Motor neuron (in vitro differentiated cells): Measurements from ENCODE around the gene CBX2. TPM values are rescaled to one million over a fixed set of nuclear protein-coding genes. Genes with fewer than 3 reads are reported as not detected.

ENCODE experiments used
- ATAC-seq, 8 experiments: fragments of 200-7000 bp; cut with Tn5 transposase; replicated peaks in 6 of 8; 2 replicates each; pipeline ENCODE4 v1.8.0; 2021; ENCODE audit warnings: mild to moderate bottlenecking in 8 of 8, moderate library complexity in 8 of 8
- H3K27ac ChIP-seq, 2 donors: fragments of 250-450 bp; sonication (Bioruptor Pico); 2 replicates each; pipeline ENCODE4 v1.9.0; 2021; ENCODE audit warnings: antibody characterized with exemption in 2 of 2, mild to moderate bottlenecking in 2 of 2, moderate library complexity in 1 of 2
- H3K4me1 ChIP-seq, 2 donors: fragments of 250-450 bp; sonication (Bioruptor Pico); replicated peaks in 1 of 2; 2 replicates each; pipeline ENCODE4 v1.6.1; 2021; ENCODE audit warnings: antibody characterized with exemption in 2 of 2, mild to moderate bottlenecking in 2 of 2, moderate library complexity in 1 of 2
- H3K4me3 ChIP-seq, 5 donors: fragments of 250-450 bp; sonication (Bioruptor Pico); 2 replicates each; pipeline ENCODE4 v1.9.0; 2021; ENCODE audit warnings: antibody characterized with exemption in 5 of 5, mild to moderate bottlenecking in 5 of 5, moderate library complexity in 4 of 5
- WGBS, 10 experiments: fragments of 450-650 bp; shearing (Covaris generic); methylation state at CpG; one replicate each; pipeline ENCODE4 v1.0.0; 2022; 5-methylcytosine and 5-hydroxymethylcytosine counted together
- in situ Hi-C, 9 experiments: fragments of 400-800 bp; cut with MboI; loops; one replicate each; pipeline ENCODE4 v1.15.0; 2021; ENCODE audit warnings: low sequenced_read_pairs in 9 of 9, low pct_unique_long_range_greater_than_20kb in 2 of 9; ENCODE audit not compliant: unreplicated experiment in 9 of 9
- total RNA-seq, 8 experiments: library from RNA; unstranded; fragments of 300-600 nt; gene quantifications; 2 replicates each; pipeline versions ENCODE4 v1.2.3 to v1.2.4, GENCODE V29; 2022

CBX2 gene
- total RNA-seq, 8 experiments from 2014 or later: 3.1 to 42.7 (median 14.9) TPM

DNA sequence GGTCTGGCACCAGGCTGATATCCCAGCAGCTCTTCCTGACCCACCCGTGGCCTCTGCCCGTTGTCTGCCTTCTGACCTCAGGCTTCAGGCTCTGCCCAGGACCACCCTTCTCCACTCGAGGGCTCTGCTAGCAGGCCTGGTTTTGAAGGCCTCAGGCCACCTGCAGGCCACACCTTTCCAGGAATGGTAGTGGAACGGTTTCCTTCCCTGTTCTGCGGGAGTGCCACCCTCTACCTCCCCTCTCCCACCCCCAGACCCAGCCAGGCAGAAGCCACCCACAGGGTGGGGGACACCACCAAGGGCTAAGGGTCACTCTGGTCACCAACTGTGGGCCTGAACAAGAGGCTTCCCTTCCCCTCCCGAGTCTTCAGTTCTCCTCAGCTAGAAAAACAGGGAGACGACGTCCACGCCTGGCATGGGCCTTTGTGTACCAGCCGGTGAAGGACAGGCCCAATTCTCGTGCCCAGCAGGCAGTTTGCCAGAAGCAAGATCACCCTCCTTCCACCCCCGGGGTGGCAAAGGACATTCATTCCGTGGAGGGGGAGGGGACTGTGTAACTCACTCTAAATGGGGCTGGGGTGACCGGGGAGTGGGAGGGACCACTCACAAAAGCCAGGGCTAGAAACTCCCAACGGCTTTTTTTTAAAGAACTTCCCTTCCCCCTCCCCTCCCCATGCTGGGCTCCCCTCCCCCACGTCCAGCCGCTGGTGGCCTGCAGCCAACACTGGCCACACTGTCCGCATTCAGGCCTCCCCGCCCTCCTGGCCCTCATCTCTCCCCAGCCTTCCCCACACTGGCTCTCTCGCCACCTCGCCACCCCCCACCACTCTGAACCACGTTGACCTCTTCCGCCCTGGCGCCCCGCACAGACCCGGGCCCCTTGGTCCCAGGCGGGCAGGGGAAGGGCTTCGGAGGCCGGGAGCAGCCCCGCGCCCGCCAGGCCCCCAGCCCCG lies 53.6 kb downstream of the CBX2 start:
- in situ Hi-C loops: no loop called here
- Histone ChIP-seq H3K4me1 (peaks cover 70 to 79% of the 10 kb centered on the region in 2 donors), H3K27ac (peak overlapping the region; percentile 57 to 87), H3K4me3 (peak overlapping the region; percentile 17 to 84 (median 28))
- ATAC-seq: peak; percentile 5 to 56 (median 42)
- 0 to 100% (median 75%) methylated on average over 1 to 2 of the region's 33 CpGs; no CpG with 5 or more reads in 7 of the 10 experiments for WGBS, 10 experiments

GRCh38 chr17:79832218-79833109 lies 54.5 kb downstream of the CBX2 start:
- Histone ChIP-seq H3K27ac (peak overlapping the region; percentile 57 to 87), H3K4me3 (peak overlapping the region; percentile 17 to 84 (median 28)), H3K4me1 (peaks cover 77 to 88% of the 10 kb centered on the region in 2 donors)
- ATAC-seq: peak; percentile 1 to 12 (median 6)
- WGBS, 10 experiments: 2 to 93% (median 23%) methylated on average over 1 to 9 of the region's 72 CpGs; no CpG with 5 or more reads in 6 of the 10 experiments
- in situ Hi-C loops: no loop called here

DNA sequence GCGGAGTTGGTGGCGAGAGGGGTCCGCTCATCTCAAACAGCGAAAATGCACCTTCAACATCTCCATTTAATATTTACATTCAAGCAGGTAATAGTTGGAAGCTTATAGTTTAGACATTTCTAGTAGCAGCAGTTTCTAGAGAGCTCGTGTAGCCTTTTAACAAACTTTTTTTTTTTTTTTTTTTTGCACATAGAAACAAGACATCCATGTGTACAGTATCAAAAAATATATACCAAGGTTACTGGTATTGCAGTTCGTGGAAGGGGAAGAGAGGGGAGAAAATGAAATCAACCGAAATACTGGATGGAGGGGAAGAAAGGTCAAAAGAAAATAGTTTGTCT lies 55.1 kb downstream of the CBX2 start:
- ATAC-seq: no peak
- H3K27ac ChIP-seq: no peak overlapping the region
- H3K4me1 ChIP-seq: peaks cover 74 to 85% of the 10 kb centered on the region in 2 donors
- in situ Hi-C loops: no loop called here
- H3K4me3 ChIP-seq: peak overlapping the region; percentile 17 to 84 (median 28)
- WGBS, 10 experiments: 17 to 100% (median 56%) methylated on average over 1 to 7 of the region's 7 CpGs

DNA sequence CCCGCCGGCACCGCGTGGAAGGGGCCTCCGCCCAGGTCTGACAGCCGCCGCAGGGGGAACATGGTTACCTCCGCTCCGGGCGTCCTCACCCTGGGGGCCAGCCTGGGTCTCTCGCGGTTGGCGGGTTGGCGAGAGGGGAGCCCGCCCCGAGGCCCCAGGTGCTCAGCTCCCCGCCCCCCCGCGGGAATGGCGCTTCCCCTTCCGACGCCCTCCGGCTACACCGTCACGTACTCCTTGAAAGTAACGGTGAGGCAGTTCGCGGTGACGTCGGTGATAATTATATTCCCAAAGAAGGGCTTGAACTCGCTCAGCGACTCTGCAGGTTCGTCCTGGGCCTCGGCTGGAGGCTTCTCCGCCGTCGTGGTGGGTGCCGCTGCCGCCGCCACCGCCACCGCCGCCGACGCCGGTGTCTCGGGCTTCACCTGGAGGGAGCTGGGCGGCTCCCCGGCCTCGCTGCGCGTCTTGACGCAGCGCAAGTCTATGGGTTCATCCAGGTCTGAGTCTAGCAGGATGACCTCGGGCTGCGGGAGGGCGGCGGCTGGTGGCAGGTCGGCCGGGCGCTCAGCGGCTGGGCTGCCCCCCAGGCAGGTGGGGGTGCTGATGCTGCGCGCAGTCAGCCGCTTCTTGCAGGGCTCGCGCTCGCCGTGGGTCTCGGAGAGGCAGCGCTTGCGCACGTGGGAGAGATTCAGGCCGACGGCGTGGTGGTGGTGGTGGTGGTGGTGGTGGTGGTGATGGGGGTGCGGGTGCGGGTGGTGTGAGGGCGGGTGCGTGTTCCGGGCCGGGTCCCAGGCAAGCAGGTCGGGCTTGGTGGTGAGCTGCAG lies 56.0 kb downstream of the CBX2 start:
- WGBS, 10 experiments: 56 to 80% (median 80%) methylated on average over 1 to 13 of the region's 83 CpGs; no CpG with 5 or more reads in 7 of the 10 experiments
- peak overlapping the region in 4 of 5 donors; percentile 26 to 84 (median 34) for H3K4me3 ChIP-seq

DNA sequence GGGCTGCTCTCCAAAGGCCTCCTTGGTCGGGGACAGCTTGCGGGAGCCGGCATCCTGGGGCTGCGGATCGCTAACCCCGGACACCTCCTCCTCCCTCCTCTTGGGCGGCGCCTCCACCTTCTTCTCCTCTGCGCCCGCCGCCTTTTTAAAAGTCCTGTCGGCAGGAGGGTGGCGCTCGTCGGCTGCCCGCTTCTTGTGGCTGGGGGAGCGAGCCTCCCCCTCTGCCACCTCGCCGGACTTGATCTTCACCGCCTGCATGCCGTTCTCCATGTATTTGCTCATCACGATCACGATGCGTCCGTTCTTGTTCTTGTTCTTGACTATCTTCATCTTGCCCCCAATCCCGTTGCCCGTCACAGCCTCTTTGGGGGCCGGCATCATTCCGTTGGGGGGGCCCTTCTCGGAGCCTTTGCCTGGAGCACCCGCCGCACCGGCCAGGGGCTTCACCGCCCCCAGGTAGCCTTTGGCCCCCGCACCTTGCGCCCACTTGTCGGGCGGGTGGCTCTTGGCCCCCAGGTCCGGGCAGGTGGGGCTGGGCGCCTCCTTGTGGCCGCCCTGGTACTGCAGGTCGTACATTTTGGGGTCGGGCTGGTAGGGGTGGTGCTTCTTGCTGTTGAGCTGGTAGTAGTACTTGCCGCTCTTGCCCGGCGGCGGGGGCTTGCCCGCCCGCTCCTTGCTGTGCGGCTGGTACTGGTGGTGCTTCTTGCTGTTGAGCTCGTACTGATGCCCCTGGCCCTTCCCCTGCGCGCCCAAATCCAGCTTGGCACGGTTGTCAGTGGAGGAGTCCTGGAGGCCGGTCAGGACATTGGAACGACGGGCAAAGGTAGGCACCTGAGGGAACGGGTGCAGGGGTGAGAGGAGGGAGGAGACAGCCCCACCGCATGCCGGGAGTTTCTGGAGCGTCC lies 56.9 kb downstream of the CBX2 start:
- in situ Hi-C loops: no loop called here
- peaks cover 63 to 67% of the 10 kb centered on the region in 2 donors for H3K4me1 ChIP-seq

More for the DNA sequence above, 56.0 kb downstream of the CBX2 start:
- H3K4me1 ChIP-seq: peaks cover 66 to 76% of the 10 kb centered on the region in 2 donors
- in situ Hi-C loops: no loop called here
- no peak overlapping the region for H3K27ac ChIP-seq
- ATAC-seq: no peak

GRCh38 chr17:79835470-79835899 lies 57.5 kb downstream of the CBX2 start:
- H3K27ac ChIP-seq: no peak overlapping the region
- peak overlapping the region in 4 of 5 donors; percentile 61 to 94 (median 78) for H3K4me3 ChIP-seq
- peaks cover 63 to 68% of the 10 kb centered on the region in 2 donors for H3K4me1 ChIP-seq
- in situ Hi-C loops: no loop called here
- ATAC-seq: no peak
- no CpG with 5 or more reads among the region's 13 CpGs for WGBS, 10 experiments

More for the DNA sequence above, 56.9 kb downstream of the CBX2 start:
- 70 to 91% (median 87%) methylated on average over 2 to 17 of the region's 61 CpGs; no CpG with 5 or more reads in 3 of the 10 experiments for WGBS, 10 experiments
- Histone ChIP-seq H3K27ac (no peak overlapping the region), H3K4me3 (peak overlapping the region in 2 of 5 donors; percentile 73 to 84)
- ATAC-seq: no peak

DNA sequence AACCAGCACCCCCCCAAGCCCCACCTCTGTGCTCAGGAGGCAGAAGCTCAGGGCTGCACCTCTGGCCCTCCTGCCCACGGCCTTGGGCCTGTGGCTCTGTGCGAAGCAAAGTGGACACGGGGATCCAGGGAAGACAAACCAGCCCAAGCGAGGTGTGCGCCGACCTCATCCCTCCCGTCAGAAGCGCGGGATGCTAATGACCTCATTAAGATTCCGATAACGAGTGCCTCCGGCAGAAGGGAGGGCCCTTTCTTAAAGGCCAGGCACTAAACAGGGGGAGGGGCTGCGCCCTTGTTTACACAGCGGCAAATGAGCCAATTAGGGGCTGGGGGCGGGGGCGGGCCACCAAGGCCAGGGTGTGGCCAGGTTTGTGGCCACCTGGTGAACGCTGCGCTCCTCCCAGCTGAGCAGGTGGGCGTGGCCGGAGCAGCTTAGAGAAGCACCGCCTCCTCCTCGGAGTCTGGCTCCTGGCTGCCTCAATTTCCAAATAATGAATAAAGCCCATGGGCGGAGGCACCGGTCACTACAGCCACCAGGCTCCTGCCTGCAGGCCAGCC lies 58.1 kb downstream of the CBX2 start:
- in situ Hi-C loops: no loop called here
- ATAC-seq: peak in 5 of 8 experiments; percentile 4 to 19 (median 16)
- Histone ChIP-seq H3K27ac (peak overlapping the region in 1 of 2 donors; percentile 91), H3K4me3 (peak overlapping the region; percentile 61 to 94 (median 84)), H3K4me1 (peaks cover 63 to 68% of the 10 kb centered on the region in 2 donors)
- 90% methylated on average over 2 of the region's 24 CpGs; no CpG with 5 or more reads in 9 of the 10 experiments for WGBS, 10 experiments

GRCh38 chr17:79836510-79836971 lies 58.6 kb downstream of the CBX2 start:
- in situ Hi-C loops: no loop called here
- H3K4me1 ChIP-seq: peaks cover 61 to 66% of the 10 kb centered on the region in 2 donors
- peak overlapping the region; percentile 50 to 91 for H3K27ac ChIP-seq
- peak overlapping the region; percentile 61 to 94 (median 84) for H3K4me3 ChIP-seq
- 0 to 90% (median 9%) methylated on average over 2 to 8 of the region's 18 CpGs; no CpG with 5 or more reads in 6 of the 10 experiments for WGBS, 10 experiments
- ATAC-seq: peak in 5 of 8 experiments; percentile 0 to 9 (median 4)

DNA sequence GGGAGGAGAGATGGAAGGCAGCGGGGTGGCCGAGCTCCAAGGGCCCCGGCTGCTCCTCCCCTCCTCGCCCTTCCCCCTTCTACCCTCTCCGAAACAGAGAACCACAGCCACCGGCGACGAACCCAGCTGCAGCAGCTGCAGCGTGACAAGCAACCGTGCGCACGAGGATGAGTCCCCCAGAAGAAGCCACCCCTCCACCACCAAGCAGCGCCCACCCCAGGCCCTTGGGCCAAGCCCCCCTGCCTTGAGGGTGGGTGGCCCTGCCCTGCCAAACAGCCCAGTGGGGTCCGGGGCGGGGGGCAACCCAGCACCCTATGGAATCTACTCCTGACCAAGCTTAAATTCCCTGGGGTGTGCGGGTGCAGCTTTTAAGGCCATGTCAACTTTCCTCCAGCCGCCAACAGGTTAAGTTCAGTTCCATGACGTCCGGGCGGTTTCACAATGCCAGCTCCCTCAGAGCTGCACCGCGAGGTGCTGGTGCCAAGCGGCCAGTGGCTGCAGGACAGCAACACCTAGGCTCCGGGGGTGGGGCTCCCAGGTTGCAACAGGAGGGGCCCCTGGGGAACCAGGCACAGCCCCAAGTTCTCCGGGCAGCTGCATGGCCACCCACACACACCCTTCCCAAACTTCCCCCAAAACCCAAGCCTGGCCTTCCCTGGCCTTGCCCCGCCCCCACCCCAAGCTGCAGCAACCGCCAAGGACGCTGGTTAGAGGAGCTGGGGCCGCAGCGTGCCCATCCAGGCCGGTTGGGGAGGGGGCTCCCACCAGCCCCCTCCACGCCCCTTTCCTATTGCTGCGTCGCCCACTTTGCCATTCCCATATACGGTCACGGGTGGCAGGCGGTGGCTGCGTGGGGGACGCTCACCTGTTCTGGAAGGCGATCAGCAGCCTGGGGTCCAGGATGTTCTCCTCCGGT lies 59.3 kb downstream of the CBX2 start:
- in situ Hi-C loops: no loop called here
- 20 to 60% methylated on average over 1 of the region's 41 CpGs; no CpG with 5 or more reads in 8 of the 10 experiments for WGBS, 10 experiments
- H3K4me1 ChIP-seq: peaks cover 54 to 66% of the 10 kb centered on the region in 2 donors
- H3K27ac ChIP-seq: peak overlapping the region; percentile 50 to 91
- ATAC-seq: peak in 2 of 8 experiments; percentile 0 to 1
- H3K4me3 ChIP-seq: peak overlapping the region; percentile 61 to 94 (median 84)
